K562 (cell line): ENCODE measurements around the gene TBL1X. TPM values are rescaled to one million over a fixed set of nuclear protein-coding genes. Genes with fewer than 3 reads are reported as not detected.

Source experiments
- ATAC-seq: fragments of 200-7000 bp; cut with Tn5 transposase; 3 replicates; pipeline ENCODE4 v1.9.1; 2020; ENCODE audit warnings: moderate library complexity
- BruUV-seq: library from RNA; stranded (reverse); fragments of 400-500 nt; replicated peaks from 2 replicates; lab custom pipeline; 2021; lab: Mats Ljungman, UMichigan
- CTCF ChIA-PET: fragments of 300-600 bp; formaldehyde crosslinking; extraction: SDS; loops from one replicate; lab custom pipeline; 2021; ENCODE audit warnings: low intra/inter-chr PET ratio; lab: Yijun Ruan, JAX
- POLR2A ChIA-PET: fragments of 300-600, 350-650 bp; sonication (Branson Sonifier 250); formaldehyde crosslinking; extraction: SDS; loops from one replicate; lab custom pipeline; 2021; ENCODE audit warnings: antibody characterized with exemption, inconsistent platforms; lab: Yijun Ruan, JAX
- DNase-seq, 4 experiments: peaks; one replicate each; pipeline versions ENCODE4 v3.0.0 to v3.0.0-alpha.2; 2011 to 2018; ENCODE audit warnings: low spot score in 3 of 4, mixed read lengths in 3 of 4; ENCODE audit errors: extremely low read depth in 1 of 4
- FAIRE-seq: peaks from 2 replicates; lab custom pipeline; 2011; peaks lifted over from hg19 to GRCh38; lab: Jason Lieb, UNC
- H2AFZ ChIP-seq: 2 replicates; pipeline ENCODE4 v1.6.0; 2011; ENCODE audit warnings: low read depth, low read length, control low read depth, inconsistent platforms
- H3K27ac ChIP-seq: fragments of 200-600 bp; 3 replicates; pipeline ENCODE4 v1.8.0; 2011; ENCODE audit warnings: low read depth, mild to moderate bottlenecking, control low read depth, inconsistent platforms, low read length, moderate library complexity, mixed read lengths; ENCODE audit errors: extremely low read depth
- H3K27me3 ChIP-seq, 2 experiments: fragments of 300-600 bp in 1 of 2; 2 replicates in 1 of 2; 3 replicates in 1 of 2; pipeline versions ENCODE4 v1.6.0 to v1.8.0; 2011; ENCODE audit warnings: inconsistent platforms in 2 of 2, low read length in 2 of 2, mild to moderate bottlenecking in 1 of 2, mixed read lengths in 1 of 2, moderate library complexity in 1 of 2; ENCODE audit not compliant: control insufficient read depth in 2 of 2, insufficient read depth in 2 of 2
- H3K36me3 ChIP-seq: fragments of 300-600 bp; 3 replicates; pipeline ENCODE4 v1.8.0; 2011; ENCODE audit warnings: mild to moderate bottlenecking, low read length, inconsistent platforms; ENCODE audit not compliant: control insufficient read depth, insufficient read depth
- H3K4me1 ChIP-seq, 2 experiments: fragments of 200-600 bp in 1 of 2; replicated peaks in 1 of 2; 2 replicates in 1 of 2; 3 replicates in 1 of 2; pipeline versions ENCODE4 v1.5.1 to v1.8.0; 2011; ENCODE audit warnings: inconsistent platforms in 2 of 2, low read length in 2 of 2, mild to moderate bottlenecking in 1 of 2, mixed read lengths in 1 of 2, moderate library complexity in 1 of 2; ENCODE audit not compliant: control insufficient read depth in 2 of 2, insufficient read depth in 2 of 2
- H3K4me2 ChIP-seq: 2 replicates; pipeline ENCODE4 v1.6.1; 2011; ENCODE audit warnings: low read length, control low read depth, inconsistent platforms, mixed read lengths; ENCODE audit not compliant: insufficient read depth
- H3K4me3 ChIP-seq: fragments of 200-600 bp; sonication (generic), shearing (Covaris generic); 2 replicates; pipeline ENCODE4 v1.5.1; 2016; ENCODE audit warnings: control low read depth, inconsistent platforms
- H3K79me2 ChIP-seq: fragments of 200-600 bp; 3 replicates; pipeline ENCODE4 v1.8.0; 2011; ENCODE audit warnings: low read length, inconsistent platforms; ENCODE audit not compliant: control insufficient read depth, insufficient read depth
- H3K9ac ChIP-seq, 2 experiments: 2 replicates each; pipeline versions ENCODE4 v1.6.0 to v1.6.1; 2011; ENCODE audit warnings: low read depth in 2 of 2, low read length in 2 of 2, control low read depth in 1 of 2, inconsistent platforms in 1 of 2, mild to moderate bottlenecking in 1 of 2, mixed read lengths in 1 of 2; ENCODE audit not compliant: insufficient read depth in 1 of 2
- H3K9me1 ChIP-seq: one replicate; pipeline ENCODE4 v1.6.0; 2011; ENCODE audit warnings: inconsistent platforms, mild to moderate bottlenecking, low read length, moderate library complexity; ENCODE audit not compliant: control insufficient read depth, insufficient read depth
- H3K9me3 ChIP-seq: replicated peaks from 2 replicates; pipeline ENCODE4 v1.5.1; 2011; ENCODE audit warnings: low read depth, low read length, inconsistent platforms; ENCODE audit not compliant: control insufficient read depth, insufficient read depth
- H4K20me1 ChIP-seq: replicated peaks from 2 replicates; pipeline ENCODE4 v1.6.1; 2011; ENCODE audit warnings: low read length, inconsistent platforms, mixed read lengths; ENCODE audit not compliant: control insufficient read depth, insufficient read depth
- ARID2 ChIP-seq: fragments of 450-650 bp; IDR thresholded peaks from 2 replicates; pipeline ENCODE4 v1.6.1; 2017; ENCODE audit warnings: antibody characterized with exemption, mild to moderate bottlenecking
- CBX5 ChIP-seq: IDR thresholded peaks from 2 replicates; pipeline ENCODE4 v1.6.1; 2014; ENCODE audit warnings: low read depth, borderline replicate concordance
- CEBPZ ChIP-seq: fragments of 150-350 bp; IDR thresholded peaks from 2 replicates; pipeline ENCODE4 v1.6.1; 2014; ENCODE audit warnings: low read depth, mild to moderate bottlenecking, low read length, borderline replicate concordance
- DPF2 ChIP-seq: fragments of 450-650 bp; IDR thresholded peaks from 2 replicates; pipeline ENCODE4 v1.6.1; 2016
- LARP7 ChIP-seq: fragments of 450-650 bp; IDR thresholded peaks from 2 replicates; pipeline ENCODE4 v1.6.1; 2016
- MTA2 ChIP-seq: fragments of 450-650 bp; IDR thresholded peaks from 2 replicates; pipeline ENCODE4 v1.6.1; 2016; ENCODE audit warnings: low read depth
- NFE2L1 ChIP-seq: fragments of 450-650 bp; IDR thresholded peaks from 2 replicates; pipeline ENCODE4 v1.6.1; 2016; ENCODE audit warnings: missing genetic modification characterization, low read depth, mild to moderate bottlenecking, missing compliant biosample characterization, moderate library complexity, borderline replicate concordance
- NFYB ChIP-seq: IDR thresholded peaks from 2 replicates; pipeline ENCODE4 v1.6.1; 2011; ENCODE audit warnings: mild to moderate bottlenecking, moderate library complexity; ENCODE audit not compliant: insufficient read length; ENCODE audit errors: extremely low read depth
- POLR2B ChIP-seq: fragments of 450-650 bp; IDR thresholded peaks from 2 replicates; pipeline ENCODE4 v1.6.1; 2018; ENCODE audit warnings: low read depth; ENCODE audit not compliant: partially characterized antibody
- SIX5 ChIP-seq, 2 experiments: IDR thresholded peaks; 2 replicates each; pipeline ENCODE4 v1.6.1; 2011; ENCODE audit warnings: low read length in 2 of 2, borderline replicate concordance in 1 of 2, low read depth in 1 of 2, mild to moderate bottlenecking in 1 of 2, moderate library complexity in 1 of 2; ENCODE audit not compliant: insufficient read depth in 1 of 2
- TAL1 ChIP-seq: fragments of 450-650 bp; IDR thresholded peaks from 2 replicates; pipeline ENCODE4 v1.6.1; 2016; ENCODE audit warnings: mild to moderate bottlenecking
- ZKSCAN8 ChIP-seq: fragments of 200-800 bp; sonication (Bioruptor generic); IDR thresholded peaks from 2 replicates; pipeline ENCODE4 v1.6.1; 2016; ENCODE audit warnings: missing genetic modification characterization, missing compliant biosample characterization
- ZNF133 ChIP-seq: fragments of 250-450 bp; sonication (Bioruptor Pico); IDR thresholded peaks from 2 replicates; pipeline ENCODE4 v1.4.0; 2020; ENCODE audit warnings: mild to moderate bottlenecking
- WGBS: fragments of 100-300 bp; shearing (Covaris generic); methylation state at CpG from one replicate; pipeline ENCODE4 v1.1.6; 2016; ENCODE audit warnings: low coverage, mixed read lengths; ENCODE audit not compliant: insufficient coverage; ENCODE audit errors: missing lambda C conversion rate; 5-methylcytosine and 5-hydroxymethylcytosine counted together
- in situ Hi-C: fragments of 300-500 bp; cut with MboI; formaldehyde crosslinking; loops from 4 replicates; pipeline ENCODE4 v1.15.0; 2018; ENCODE audit warnings: inconsistent platforms, mixed read lengths
- intact Hi-C: fragments of 100-400 bp; cut with micrococcal nuclease; formaldehyde crosslinking; loops from 2 replicates; pipeline ENCODE4 v1.14.2; 2022
- polyA plus RNA-seq, 8 experiments: library from polyadenylated mRNA; depleted of rRNA in 4 of 8; stranded (reverse) in 5 of 8; unstranded in 3 of 8; fragments of >200 nt; fragmentation: Nextera tagmentation in 2 of 8; fragmentation: Illumina TruSeq in 1 of 8; extraction: Ambion mirVana in 2 of 8; extraction: Trizol in 1 of 8; gene quantifications; 2 replicates each; pipeline versions ENCODE4 v1.2.1 to v1.2.3, GENCODE V29; 2011 to 2014; ENCODE audit warnings: inconsistent platforms in 1 of 8, missing spikeins in 1 of 8
- total RNA-seq, 7 experiments: library from RNA; depleted of rRNA in 6 of 7; stranded (reverse); fragments of >200 nt in 6 of 7; fragmentation: Illumina TruSeq in 2 of 7; extraction: Trizol in 2 of 7; gene quantifications; 2 replicates each; pipeline versions ENCODE4 v1.2.1 to v1.2.3, GENCODE V29; 2011 to 2021; ENCODE audit warnings: low replicate concordance in 1 of 7
- TF ChIP-seq, protein P1 (sequence below): fragments of 450-650 bp; IDR thresholded peaks from 2 replicates; pipeline ENCODE4 v1.7.1; 2018; ENCODE audit warnings: mild to moderate bottlenecking, low read depth; ENCODE audit not compliant: partially characterized antibody

The TBL1X gene
- total and polyA plus RNA-seq, 9 of the 15 experiments (the other 6 are each of a cell fraction or from before 2014, with no cell fraction given) = 6.0 to 49.6 (median 19.7) TPM

- TF ChIP-seq CEBPZ = no peak
- TF ChIP-seq LARP7 = no peak
- no peak for TF ChIP-seq SIX5 (IDR thresholded peaks at IDR 0.05; ENCODE audit: borderline replicate concordance in 1 of 2, insufficient read depth in 1 of 2, low read depth in 1 of 2, low read length in 2 of 2)
- no peak for TF ChIP-seq TAL1
These were observed 145.1 kb downstream of the TBL1X start (continued) for GRCh38 chrX:9609987-9610386.

DNA sequence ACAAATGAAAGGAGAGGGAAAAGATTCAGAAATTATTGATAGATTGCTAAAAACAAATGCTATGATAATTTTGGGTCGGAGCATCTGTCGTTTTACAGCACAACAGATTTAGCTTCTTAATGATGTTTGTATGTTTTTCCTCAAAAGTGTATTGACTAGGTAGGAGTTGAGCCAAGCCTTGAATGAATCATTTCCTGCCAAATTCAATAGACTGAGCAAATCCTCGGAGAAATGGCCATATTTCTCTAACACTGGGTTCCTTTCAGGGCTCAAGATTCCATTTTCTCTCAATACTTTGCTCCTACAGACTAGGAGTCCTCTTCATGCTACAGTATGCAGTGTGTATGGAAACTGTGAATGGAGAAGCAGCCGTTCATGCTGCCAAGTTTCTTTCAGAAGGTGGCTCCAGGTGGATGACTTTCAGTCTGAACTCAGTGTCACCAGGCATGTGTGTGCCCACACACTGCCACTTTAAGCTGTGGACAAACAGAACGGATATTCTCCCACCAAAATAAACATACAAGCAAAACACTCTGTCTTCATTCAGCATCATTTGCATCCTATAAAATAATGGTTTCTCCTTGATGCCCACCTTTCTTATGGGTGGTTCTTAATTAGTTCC is 146.0 kb downstream of the TBL1X start:
- peaks cover 2% of the 10 kb centered on the region for H3K79me2 ChIP-seq

More for the DNA sequence above, 146.0 kb downstream of the TBL1X start:
- TF ChIP-seq ZKSCAN8 (CRISPR knock-in tag) (no peak), NFYB (no peak), NFE2L1 (tag) (no peak), CBX5 (no peak), ARID2 (no peak), DPF2 (no peak), POLR2B (no peak), ZNF133 (no peak), MTA2 (no peak)
- TF ChIP-seq, protein P1, sequence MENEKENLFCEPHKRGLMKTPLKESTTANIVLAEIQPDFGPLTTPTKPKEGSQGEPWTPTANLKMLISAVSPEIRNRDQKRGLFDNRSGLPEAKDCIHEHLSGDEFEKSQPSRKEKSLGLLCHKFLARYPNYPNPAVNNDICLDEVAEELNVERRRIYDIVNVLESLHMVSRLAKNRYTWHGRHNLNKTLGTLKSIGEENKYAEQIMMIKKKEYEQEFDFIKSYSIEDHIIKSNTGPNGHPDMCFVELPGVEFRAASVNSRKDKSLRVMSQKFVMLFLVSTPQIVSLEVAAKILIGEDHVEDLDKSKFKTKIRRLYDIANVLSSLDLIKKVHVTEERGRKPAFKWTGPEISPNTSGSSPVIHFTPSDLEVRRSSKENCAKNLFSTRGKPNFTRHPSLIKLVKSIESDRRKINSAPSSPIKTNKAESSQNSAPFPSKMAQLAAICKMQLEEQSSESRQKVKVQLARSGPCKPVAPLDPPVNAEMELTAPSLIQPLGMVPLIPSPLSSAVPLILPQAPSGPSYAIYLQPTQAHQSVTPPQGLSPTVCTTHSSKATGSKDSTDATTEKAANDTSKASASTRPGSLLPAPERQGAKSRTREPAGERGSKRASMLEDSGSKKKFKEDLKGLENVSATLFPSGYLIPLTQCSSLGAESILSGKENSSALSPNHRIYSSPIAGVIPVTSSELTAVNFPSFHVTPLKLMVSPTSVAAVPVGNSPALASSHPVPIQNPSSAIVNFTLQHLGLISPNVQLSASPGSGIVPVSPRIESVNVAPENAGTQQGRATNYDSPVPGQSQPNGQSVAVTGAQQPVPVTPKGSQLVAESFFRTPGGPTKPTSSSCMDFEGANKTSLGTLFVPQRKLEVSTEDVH = no peak
- Histone ChIP-seq H3K4me2 (no peak overlapping the region), H3K9ac (no peak overlapping the region), H3K9me3 (no peaks in the 10 kb centered on the region), H3K9me1 (no peaks in the 10 kb centered on the region), H3K36me3 (no peaks in the 10 kb centered on the region), H3K4me1 (no peaks in the 10 kb centered on the region; a peak in 1 of 5 replicates), H3K27ac (no peak overlapping the region), H4K20me1 (0 out of 2 replicates have a peak, but pooled peaks cover 4% of the 10 kb centered on the region), H2AFZ (no peak overlapping the region), H3K4me3 (no peak overlapping the region), H3K27me3 (no peaks in the 10 kb centered on the region)
- ATAC-seq = no peak
- CTCF ChIA-PET = interaction anchor here (0.6 kb wide), 1 partner anchor 1615 kb away, joined by 3 read pairs; no protein-coding TSS in a partner anchor
- no peak for DNase-seq
- no TSS peak for BruUV-seq
- intact Hi-C loops (no loop called here), in situ Hi-C loops (no loop called here)
- FAIRE-seq = no peak
- POLR2A ChIA-PET = no interaction called here
- WGBS = 75% methylated on average over 5 of the region's 5 CpGs
